HCT116 (cell line): ENCODE data around the gene FBN3. TPM values are rescaled to one million over a fixed set of nuclear protein-coding genes. Genes with fewer than 3 reads are reported as not detected.

Experiments
- ATAC-seq: fragments of 200-7000 bp; cut with Tn5 transposase; 2 replicates; pipeline ENCODE4 v1.9.1; 2020; ENCODE audit warnings: mild to moderate bottlenecking, moderate library complexity
- BruUV-seq: library from RNA; stranded (reverse); fragments of 400-500 nt; replicated peaks from 2 replicates; lab custom pipeline; 2021; lab: Mats Ljungman, UMichigan
- CTCF ChIA-PET: fragments of 300-600 bp; sonication (Branson Sonifier 250); formaldehyde crosslinking; loops from one replicate; lab custom pipeline; 2021; ENCODE audit warnings: antibody characterized with exemption; lab: Charles Lee
- POLR2A ChIA-PET: fragments of 300-600, 350-600 bp; sonication (Branson Sonifier 250); formaldehyde crosslinking; loops from one replicate; lab custom pipeline; 2021; ENCODE audit warnings: antibody characterized with exemption; lab: Charles Lee
- RAD21 ChIA-PET, 2 experiments: fragments of 300-600 bp; sonication (Branson Sonifier 250); formaldehyde crosslinking; loops; one replicate each; lab custom pipeline; 2023; ENCODE audit warnings: low total read pairs in 2 of 2; ENCODE audit not compliant: uncharacterized antibody in 2 of 2, unreplicated experiment in 2 of 2, low non-redundant PET in 1 of 2; lab: Charles Lee
- DNase-seq: peaks from one replicate; pipeline ENCODE4 v3.0.0-alpha.2; 2010; ENCODE audit warnings: low read depth, low spot score
- H2AFZ ChIP-seq: fragments of 200-600 bp; shearing (Covaris generic), sonication (generic); 2 replicates; pipeline ENCODE4 v1.6.1; 2017; ENCODE audit warnings: low read depth, mixed run types, mixed read lengths, antibody characterized with exemption, low read length; ENCODE audit not compliant: poor library complexity, severe bottlenecking
- H3K27ac ChIP-seq: 2 replicates; pipeline ENCODE4 v1.5.1; 2012; ENCODE audit warnings: low read depth, low read length
- H3K27me3 ChIP-seq: fragments of 200-600 bp; sonication (generic); 2 replicates; pipeline ENCODE4 v1.6.1; 2016; ENCODE audit warnings: mixed run types, low read length, mixed read lengths; ENCODE audit not compliant: insufficient read depth
- H3K36me3 ChIP-seq, 2 experiments: fragments of 200-500 bp in 1 of 2; fragments of 200-600 bp in 1 of 2; sonication (Bioruptor generic) in 1 of 2; sonication (generic) in 1 of 2; 2 replicates each; pipeline versions ENCODE4 v1.5.1 to v1.6.1; 2014 to 2016; ENCODE audit warnings: low read length in 2 of 2, inconsistent platforms in 1 of 2, mixed read lengths in 1 of 2, mixed run types in 1 of 2; ENCODE audit not compliant: insufficient read depth in 2 of 2, control insufficient read depth in 1 of 2
- H3K4me1 ChIP-seq, 2 experiments: fragments of 200-600 bp in 1 of 2; sonication (generic) in 1 of 2; 2 replicates each; pipeline versions ENCODE4 v1.5.1 to v1.6.1; 2012 to 2017; ENCODE audit warnings: low read length in 2 of 2, inconsistent platforms in 1 of 2, mild to moderate bottlenecking in 1 of 2, mixed read lengths in 1 of 2, mixed run types in 1 of 2, moderate library complexity in 1 of 2; ENCODE audit not compliant: insufficient read depth in 2 of 2, control insufficient read depth in 1 of 2
- H3K4me2 ChIP-seq: fragments of 200-600 bp; sonication (generic); 2 replicates; pipeline ENCODE4 v1.6.1; 2017; ENCODE audit warnings: mixed run types, low read length, mixed read lengths
- H3K4me3 ChIP-seq, 2 experiments: fragments of 200-600 bp in 1 of 2; sonication (generic) in 1 of 2; replicated peaks in 1 of 2; 2 replicates each; pipeline ENCODE4 v1.5.1; 2011 to 2016; ENCODE audit warnings: low read length in 2 of 2, control low read depth in 1 of 2, low read depth in 1 of 2, mild to moderate bottlenecking in 1 of 2, mixed read lengths in 1 of 2, mixed run types in 1 of 2
- H3K79me2 ChIP-seq: fragments of 200-600 bp; sonication (generic); 2 replicates; pipeline ENCODE4 v1.6.1; 2017; ENCODE audit warnings: mild to moderate bottlenecking, mixed run types, low read length, moderate library complexity, mixed read lengths; ENCODE audit not compliant: insufficient read depth
- H3K9ac ChIP-seq: fragments of 200-600 bp; sonication (generic); 2 replicates; pipeline ENCODE4 v1.6.1; 2016; ENCODE audit warnings: low read length, mixed read lengths
- H3K9me2 ChIP-seq: fragments of 200-600 bp; sonication (generic), shearing (Covaris generic); 2 replicates; pipeline ENCODE4 v1.6.1; 2017; ENCODE audit warnings: mixed run types, mild to moderate bottlenecking, moderate library complexity; ENCODE audit not compliant: insufficient read depth
- H3K9me3 ChIP-seq, 2 experiments: fragments of 200-500 bp in 1 of 2; fragments of 200-600 bp in 1 of 2; sonication (Bioruptor generic) in 1 of 2; sonication (generic) in 1 of 2; 2 replicates each; pipeline ENCODE4 v1.6.1; 2014 to 2017; ENCODE audit warnings: low read length in 2 of 2, mixed read lengths in 2 of 2, inconsistent platforms in 1 of 2, low read depth in 1 of 2, mild to moderate bottlenecking in 1 of 2, mixed run types in 1 of 2, moderate library complexity in 1 of 2; ENCODE audit not compliant: control insufficient read depth in 1 of 2, insufficient read depth in 1 of 2
- H4K20me1 ChIP-seq: fragments of 200-600 bp; sonication (generic), shearing (Covaris generic); 2 replicates; pipeline ENCODE4 v1.6.1; 2017; ENCODE audit warnings: mixed run types, mild to moderate bottlenecking, moderate library complexity; ENCODE audit not compliant: insufficient read depth
- CBX3 ChIP-seq: IDR thresholded peaks from 2 replicates; pipeline ENCODE4 v1.6.1; 2012; ENCODE audit warnings: low read depth
- CEBPB ChIP-seq: IDR thresholded peaks from 2 replicates; pipeline ENCODE4 v1.6.1; 2012; ENCODE audit warnings: low read depth
- EGR1 ChIP-seq: IDR thresholded peaks from 2 replicates; pipeline ENCODE4 v1.6.1; 2012; ENCODE audit warnings: low read depth
- ELF1 ChIP-seq: IDR thresholded peaks from 2 replicates; pipeline ENCODE4 v1.6.1; 2012; ENCODE audit warnings: low read depth, borderline replicate concordance
- EZH2 ChIP-seq: fragments of 200-600 bp; sonication (generic); IDR thresholded peaks from 2 replicates; pipeline ENCODE4 v1.6.1; 2017; ENCODE audit warnings: antibody characterized with exemption, mixed run types
- EZH2phosphoT487 ChIP-seq: fragments of 200-600 bp; IDR thresholded peaks from 2 replicates; pipeline ENCODE4 v1.6.1; 2018; ENCODE audit warnings: antibody characterized with exemption, borderline replicate concordance
- JUND ChIP-seq: IDR thresholded peaks from 2 replicates; pipeline ENCODE4 v1.6.1; 2012
- SIN3A ChIP-seq: IDR thresholded peaks from 2 replicates; pipeline ENCODE4 v1.6.1; 2012; ENCODE audit warnings: low read depth
- SP1 ChIP-seq: IDR thresholded peaks from 2 replicates; pipeline ENCODE4 v1.6.1; 2012; ENCODE audit warnings: low read depth
- SRF ChIP-seq: IDR thresholded peaks from 2 replicates; pipeline ENCODE4 v1.6.1; 2012; ENCODE audit warnings: low read depth
- YY1 ChIP-seq: IDR thresholded peaks from 2 replicates; pipeline ENCODE4 v1.6.1; 2011; ENCODE audit warnings: low read length, low read depth, moderate library complexity, mild to moderate bottlenecking; ENCODE audit not compliant: insufficient replicate concordance; ENCODE audit errors: extremely low read depth
- intact Hi-C: fragments of 100-400 bp; cut with micrococcal nuclease; formaldehyde crosslinking; loops from 2 replicates; pipeline ENCODE4 v1.10.0; 2022
- total RNA-seq: library from RNA; stranded (reverse); gene quantifications from one replicate; pipeline ENCODE4 v1.2.1, GENCODE V29; 2021; ENCODE audit not compliant: unreplicated experiment

FBN3 gene
- total RNA-seq, 1 experiment from 2014 or later: 6.6 TPM

- intact Hi-C loops: no loop called here
- H3K27me3 ChIP-seq: no peaks in the 10 kb centered on the region
- ChIA-PET POLR2A (no interaction called here), RAD21 (no interaction called here), CTCF (no interaction called here)
- no peaks in the 10 kb centered on the region for H3K79me2 ChIP-seq
- no peak overlapping the region for H3K9ac ChIP-seq
- no peaks in the 10 kb centered on the region for H3K36me3 ChIP-seq
- no peaks in the 10 kb centered on the region for H3K9me2 ChIP-seq
- no peak overlapping the region for H2AFZ ChIP-seq
- H3K9me3 ChIP-seq: no peaks in the 10 kb centered on the region
- H4K20me1 ChIP-seq: no peaks in the 10 kb centered on the region
- no peaks in the 10 kb centered on the region for H3K4me1 ChIP-seq
- TF ChIP-seq JUND (no peak), SRF (no peak), ELF1 (no peak), SIN3A (no peak), EGR1 (no peak), CBX3 (no peak), EZH2 (no peak), SP1 (no peak), CEBPB (no peak), EZH2phosphoT487 (no peak)
- H3K27ac ChIP-seq: no peak overlapping the region
- BruUV-seq: no TSS peak
- H3K4me3 ChIP-seq: no peak overlapping the region
- ATAC-seq (no peak), DNase-seq (no peak)
- no peak overlapping the region for H3K4me2 ChIP-seq
These were observed 30.6 kb upstream of the FBN3 start for GRCh38 chr19:8180018-8180417.

GRCh38 chr19:8174706-8175105 lies 25.3 kb upstream of the FBN3 start:
- ChIA-PET CTCF (interaction anchor here (0.6 kb wide), 1 partner anchor 93 kb away, joined by 4 read pairs; no protein-coding TSS in a partner anchor), POLR2A (no interaction called here), RAD21 (no interaction called here)
- Histone ChIP-seq H4K20me1 (no peaks in the 10 kb centered on the region), H3K79me2 (no peaks in the 10 kb centered on the region), H3K4me3 (no peak overlapping the region), H3K4me2 (no peak overlapping the region), H3K9ac (no peak overlapping the region), H3K36me3 (no peaks in the 10 kb centered on the region), H3K9me2 (no peaks in the 10 kb centered on the region), H3K27ac (no peak overlapping the region), H3K4me1 (no peaks in the 10 kb centered on the region), H3K9me3 (no peaks in the 10 kb centered on the region), H2AFZ (no peak overlapping the region), H3K27me3 (no peaks in the 10 kb centered on the region)
- intact Hi-C loops: loop anchor here (2.0 kb wide), 1 partner anchor 64 kb away; no protein-coding TSS in a partner anchor
- no TSS peak for BruUV-seq
- no peak for ATAC-seq
- no peak for DNase-seq
- TF ChIP-seq SIN3A: no peak
- no peak for TF ChIP-seq YY1
